Putamen (tissue), 1 donor: Measurements from ENCODE around the gene TMEM63A.

Experiments
- DNase-seq: peaks from one replicate; pipeline ENCODE4 v3.0.0-alpha.2; 2016; ENCODE audit warnings: low spot score

Gene TMEM63A

DNA sequence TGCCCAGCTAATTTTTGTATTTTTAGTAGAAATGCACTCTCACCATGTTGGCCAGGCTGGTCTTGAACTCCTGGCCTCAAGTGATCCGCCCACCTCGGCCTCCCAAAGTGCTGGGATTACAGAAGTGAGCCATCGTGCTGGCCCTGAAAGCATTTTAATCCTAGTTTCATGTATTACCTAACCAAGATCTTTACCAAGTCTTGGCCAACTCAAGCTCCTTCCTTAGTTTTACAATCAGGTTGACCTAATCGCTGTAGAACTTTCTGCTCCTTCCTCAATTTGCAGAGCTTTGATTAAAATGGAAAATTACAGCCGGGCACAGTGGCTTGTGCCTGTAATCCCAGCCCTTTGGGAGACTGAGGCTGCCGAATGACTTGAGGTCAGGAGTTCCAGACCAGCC is 3.2 kb upstream of the TMEM63A start:
- DNase-seq: no peak

- no peak for DNase-seq
Measured at GRCh38 chr1:225883616-225884265, 1.6 kb upstream of the TMEM63A start.

GRCh38 chr1:225882694-225883615 is 775 bp upstream of the TMEM63A start:
- DNase-seq: peak; percentile 49

DNA sequence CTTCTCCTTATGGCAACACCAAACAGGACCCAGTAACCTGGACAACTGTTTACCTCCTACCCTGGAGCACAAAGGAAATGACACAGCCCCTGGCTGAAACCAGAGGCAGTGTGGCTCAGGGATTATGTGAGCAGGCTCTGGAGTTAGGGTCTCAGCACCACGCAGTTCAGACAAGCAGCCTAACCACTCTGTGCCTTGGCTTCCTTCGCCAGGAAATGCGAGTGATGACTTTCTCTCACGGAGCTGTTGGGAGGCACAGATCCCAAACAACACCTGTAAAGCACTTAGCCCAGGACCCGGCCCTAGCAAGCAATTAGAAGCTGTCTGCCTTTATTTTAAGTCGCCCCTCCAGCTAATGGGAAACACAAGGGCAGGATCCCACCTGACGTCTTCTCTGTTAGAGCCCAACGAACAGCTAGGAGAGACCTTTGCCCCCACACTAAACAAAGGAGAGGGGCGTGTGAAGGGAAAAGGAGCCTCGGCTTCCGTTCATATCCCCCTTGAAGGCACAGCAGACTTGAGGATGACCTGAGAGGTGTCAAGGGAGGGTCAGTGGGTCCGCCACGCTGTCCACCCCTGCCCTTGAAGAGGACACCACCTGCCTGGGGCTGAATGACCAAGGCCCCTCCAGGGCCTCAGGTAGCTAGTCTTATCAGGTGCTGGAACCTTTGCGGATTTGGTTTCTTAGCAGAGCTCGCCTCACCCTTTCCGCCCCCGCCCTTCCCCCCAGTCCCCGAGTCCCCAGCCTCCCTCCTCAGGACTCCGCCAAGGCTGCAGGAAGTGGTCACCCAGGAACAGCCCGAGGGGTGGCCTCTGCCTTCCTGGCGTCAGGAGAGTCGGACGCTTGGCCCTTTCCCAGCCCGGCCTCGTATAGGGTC is 860 bp downstream of the TMEM63A start:
- peak; percentile 23 for DNase-seq

DNA sequence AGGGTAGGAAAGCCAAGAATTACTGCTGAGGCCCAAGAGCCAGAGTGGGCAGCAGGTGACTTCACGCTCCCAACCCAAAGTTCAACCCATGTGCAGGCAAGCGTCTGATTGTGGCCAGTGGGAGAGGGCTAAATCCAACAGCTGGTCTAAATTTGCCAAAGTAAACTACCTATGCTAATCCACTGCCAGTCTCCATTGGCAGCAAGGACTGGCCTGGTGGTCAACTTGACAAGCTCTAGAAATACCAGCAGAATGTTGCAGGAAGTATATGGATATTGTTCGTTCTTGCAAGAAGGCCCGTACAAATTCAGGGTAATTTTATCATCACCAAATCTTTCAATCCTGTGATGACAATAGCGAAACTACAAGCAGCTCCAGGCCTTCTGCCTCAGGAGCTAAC is 1.5 kb downstream of the TMEM63A start:
- peak; percentile 18 for DNase-seq

GRCh38 chr1:225880222-225880588 is 2.0 kb downstream of the TMEM63A start:
- DNase-seq: peak; percentile 87

DNA sequence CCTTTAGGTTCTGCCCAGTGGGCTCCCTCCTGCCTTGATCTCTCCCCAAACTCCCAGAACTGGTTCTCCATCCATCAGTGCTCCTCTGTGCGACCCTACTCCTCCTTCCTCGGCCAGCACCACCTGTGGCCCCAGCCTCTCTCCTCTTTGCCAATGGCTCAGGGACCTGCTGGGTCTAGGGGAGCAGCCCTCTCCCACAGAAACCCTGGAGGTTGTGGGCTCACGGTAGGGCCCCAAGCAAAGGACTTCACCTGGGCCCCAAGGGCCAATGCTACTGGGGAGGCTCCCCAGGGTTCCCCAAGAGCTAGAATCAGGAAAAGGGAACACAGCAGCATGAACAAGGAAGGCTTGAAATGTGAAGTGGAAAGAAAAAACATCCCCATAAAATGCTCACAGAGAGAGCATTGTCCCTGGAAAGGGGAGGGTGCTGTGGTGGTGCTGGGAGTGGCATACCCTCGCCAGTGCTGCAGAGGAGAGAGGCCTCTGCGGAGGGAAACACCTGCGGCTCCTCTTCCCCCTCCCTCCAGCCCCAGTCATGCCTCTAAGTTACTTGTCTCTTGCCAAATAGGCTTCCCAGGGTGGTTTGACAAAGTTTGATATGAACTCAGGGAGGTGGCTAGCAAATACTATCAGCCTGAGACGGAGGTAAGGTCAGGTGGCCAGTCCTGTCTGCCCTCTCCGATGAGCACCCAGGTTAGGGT is 2.5 kb downstream of the TMEM63A start:
- DNase-seq: peak; percentile 77

- DNase-seq: no peak
Measured at GRCh38 chr1:225878282-225878681, 3.9 kb downstream of the TMEM63A start.

GRCh38 chr1:225877580-225877979 is 4.6 kb downstream of the TMEM63A start:
- DNase-seq: peak; percentile 92

GRCh38 chr1:225876900-225877510 is 5.2 kb downstream of the TMEM63A start:
- DNase-seq: peak; percentile 25

GRCh38 chr1:225875044-225875815 is 7.0 kb downstream of the TMEM63A start:
- no peak for DNase-seq

DNA sequence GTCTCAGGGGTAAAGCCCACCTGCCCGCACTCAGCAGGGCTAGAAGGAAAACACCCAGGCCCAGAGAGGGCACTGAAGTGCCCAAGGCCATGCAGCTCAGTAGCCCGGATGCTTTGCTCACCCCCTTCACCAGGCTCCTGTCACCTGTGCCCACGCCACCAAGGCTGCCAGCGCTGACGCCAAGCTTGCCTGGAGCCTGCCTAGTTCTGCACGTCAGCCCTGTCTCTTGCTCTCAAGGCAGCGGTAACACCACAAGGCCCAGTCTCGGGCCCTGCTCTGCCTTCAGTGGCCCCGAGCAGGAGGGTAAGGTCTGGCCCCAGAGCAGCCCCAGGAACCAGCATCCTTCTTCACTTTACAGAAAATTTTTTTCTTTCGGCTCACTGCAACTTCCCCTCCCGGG is 7.7 kb downstream of the TMEM63A start:
- no peak for DNase-seq

GRCh38 chr1:225873281-225873850 is 8.8 kb downstream of the TMEM63A start:
- DNase-seq: no peak

- DNase-seq: no peak
Measured at GRCh38 chr1:225872075-225872430, 10.1 kb downstream of the TMEM63A start.

GRCh38 chr1:225871359-225872074 is 10.7 kb downstream of the TMEM63A start:
- no peak for DNase-seq

DNA sequence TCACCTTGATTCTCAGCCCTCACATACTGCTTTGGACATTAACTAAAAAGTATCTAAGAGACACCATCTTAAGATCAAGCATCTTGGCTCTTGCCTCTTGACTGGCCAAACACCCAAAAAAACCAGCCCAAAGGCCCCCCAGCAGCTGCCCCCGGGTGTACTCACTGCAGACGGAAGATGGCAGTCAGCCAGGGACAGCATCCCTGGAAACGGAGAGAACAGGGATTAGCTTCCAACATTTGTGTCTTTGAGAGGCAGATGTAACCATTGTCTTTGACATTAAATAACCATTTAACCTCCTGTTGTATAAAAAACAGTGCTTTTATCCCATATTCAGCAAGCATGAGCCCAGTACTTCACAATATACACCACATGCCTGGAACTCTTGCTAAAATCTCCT is 11.3 kb downstream of the TMEM63A start:
- no peak for DNase-seq

DNA sequence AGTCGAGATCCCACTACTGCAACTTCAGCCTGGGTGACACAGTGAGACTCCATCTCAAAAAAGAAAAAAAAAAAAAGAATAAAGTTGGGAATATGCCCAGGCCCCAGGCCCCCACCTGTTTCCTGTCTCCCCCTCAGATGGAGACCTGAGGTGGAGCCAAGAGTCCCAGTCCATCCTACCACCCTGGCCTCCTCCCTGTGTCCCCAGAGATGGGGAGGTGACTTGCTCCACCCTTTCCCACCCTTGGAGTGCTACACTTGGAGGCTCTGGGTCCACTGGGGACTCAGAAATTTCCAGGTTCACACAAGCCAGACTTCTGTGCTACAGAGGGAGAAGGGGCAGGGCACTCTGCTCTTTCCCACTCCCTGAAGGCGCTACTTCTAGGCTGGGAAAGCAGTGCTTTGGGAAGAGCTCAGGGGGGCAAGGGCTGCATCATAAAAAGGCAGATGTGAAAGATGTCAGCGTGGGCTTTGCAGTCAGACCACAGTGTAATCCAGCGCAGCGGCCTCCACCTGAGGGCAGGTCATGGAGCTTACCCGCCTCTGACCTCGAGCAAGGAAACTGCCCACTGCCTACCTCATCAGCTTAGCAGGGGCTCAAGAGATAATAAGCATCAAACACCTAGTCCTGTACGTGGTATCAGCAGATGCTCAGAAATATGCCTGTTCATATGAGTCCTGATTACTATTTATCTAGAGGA is 13.4 kb downstream of the TMEM63A start:
- DNase-seq: no peak

DNA sequence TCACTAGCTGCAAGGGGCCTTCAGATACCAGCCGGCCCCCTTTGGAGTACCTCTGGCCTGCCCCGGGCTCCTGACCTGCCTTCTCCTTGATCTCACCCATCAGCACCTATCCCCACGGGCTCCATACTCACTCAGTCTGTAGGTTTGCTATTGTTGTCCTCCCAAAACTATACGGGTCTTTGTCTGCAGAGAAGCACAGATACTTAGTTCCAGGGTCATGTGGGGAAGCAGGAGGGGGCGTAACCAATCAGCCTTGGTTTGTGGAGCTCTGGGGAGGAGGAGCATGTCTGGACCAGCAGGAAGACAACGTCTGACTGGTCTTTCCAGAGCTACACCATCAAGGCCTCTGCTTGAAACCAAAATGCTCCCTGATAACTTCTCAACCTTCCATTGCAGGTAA is 15.2 kb downstream of the TMEM63A start:
- DNase-seq: no peak
